ENCODE results near the gene TMEM119. TPM values are rescaled to one million over a fixed set of nuclear protein-coding genes. Genes with fewer than 3 reads are reported as not detected.

The TMEM119 gene
- total and polyA plus RNA-seq, 12 donors, result 0.57 to 6.9 (median 2.0) TPM

- peak in 6 of 8 donors; percentile 7 to 34 (median 8) for ATAC-seq
- intact Hi-C loops (cut with DNase I), result no loop called here
- Histone ChIP-seq H3K4me3 (no peak overlapping the region), H3K27me3 (no peaks in the 10 kb centered on the region), H3K4me1 (peaks cover 11 to 87% (median 62%) of the 10 kb centered on the region in 9 donors), H3K9me3 (no peaks in the 10 kb centered on the region), H3K27ac (peak overlapping the region in 7 of 10 donors; percentile 17 to 73 (median 47)), H3K36me3 (peaks cover 0 to 27% (median 0%) of the 10 kb centered on the region in 9 donors)
- WGBS, 2 donors, result 43 to 50% methylated on average over 9 of the region's 9 CpGs
- DNase-seq, result no peak
- TF ChIP-seq, protein P1, sequence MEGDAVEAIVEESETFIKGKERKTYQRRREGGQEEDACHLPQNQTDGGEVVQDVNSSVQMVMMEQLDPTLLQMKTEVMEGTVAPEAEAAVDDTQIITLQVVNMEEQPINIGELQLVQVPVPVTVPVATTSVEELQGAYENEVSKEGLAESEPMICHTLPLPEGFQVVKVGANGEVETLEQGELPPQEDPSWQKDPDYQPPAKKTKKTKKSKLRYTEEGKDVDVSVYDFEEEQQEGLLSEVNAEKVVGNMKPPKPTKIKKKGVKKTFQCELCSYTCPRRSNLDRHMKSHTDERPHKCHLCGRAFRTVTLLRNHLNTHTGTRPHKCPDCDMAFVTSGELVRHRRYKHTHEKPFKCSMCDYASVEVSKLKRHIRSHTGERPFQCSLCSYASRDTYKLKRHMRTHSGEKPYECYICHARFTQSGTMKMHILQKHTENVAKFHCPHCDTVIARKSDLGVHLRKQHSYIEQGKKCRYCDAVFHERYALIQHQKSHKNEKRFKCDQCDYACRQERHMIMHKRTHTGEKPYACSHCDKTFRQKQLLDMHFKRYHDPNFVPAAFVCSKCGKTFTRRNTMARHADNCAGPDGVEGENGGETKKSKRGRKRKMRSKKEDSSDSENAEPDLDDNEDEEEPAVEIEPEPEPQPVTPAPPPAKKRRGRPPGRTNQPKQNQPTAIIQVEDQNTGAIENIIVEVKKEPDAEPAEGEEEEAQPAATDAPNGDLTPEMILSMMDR (IDR thresholded peaks at IDR 0.05), result no peak
Measured at GRCh38 chr12:108641446-108642268, 43.8 kb upstream of the TMEM119 start.

- Histone ChIP-seq H3K27me3 (no peaks in the 10 kb centered on the region), H3K4me3 (no peak overlapping the region), H3K4me1 (peaks cover 11 to 87% (median 68%) of the 10 kb centered on the region in 9 donors), H3K9me3 (no peaks in the 10 kb centered on the region), H3K27ac (peak overlapping the region in 2 of 10 donors; percentile 65 to 73), H3K36me3 (peaks cover 0 to 20% (median 0%) of the 10 kb centered on the region in 9 donors)
- 65 to 68% methylated on average over 10 of the region's 10 CpGs for WGBS, 2 donors
- intact Hi-C loops (cut with DNase I), result no loop called here
- ATAC-seq (no peak), DNase-seq (no peak)
- TF ChIP-seq, protein P1 (IDR thresholded peaks at IDR 0.05), result no peak
Measured at GRCh38 chr12:108640802-108641445, 43.0 kb upstream of the TMEM119 start.

GRCh38 chr12:108638997-108639822 lies 41.3 kb upstream of the TMEM119 start:
- intact Hi-C loops (cut with DNase I), result no loop called here
- Histone ChIP-seq H3K9me3 (no peaks in the 10 kb centered on the region), H3K36me3 (peaks cover 0 to 4% (median 0%) of the 10 kb centered on the region in 9 donors), H3K27me3 (no peaks in the 10 kb centered on the region), H3K4me1 (peaks cover 11 to 83% (median 64%) of the 10 kb centered on the region in 9 donors), H3K27ac (peak overlapping the region in 8 of 10 donors; percentile 11 to 73 (median 63)), H3K4me3 (no peak overlapping the region)
- no peak for ATAC-seq
- DNase-seq, result no peak
- TF ChIP-seq, protein P1 (IDR thresholded peaks at IDR 0.05), result no peak
- WGBS, 2 donors, result 90 to 94% methylated on average over 11 of the region's 11 CpGs
